ENCODE results near the gene TPRKB. TPM values are rescaled to one million over a fixed set of nuclear protein-coding genes. Genes with fewer than 3 reads are reported as not detected.

TPRKB gene
- total and polyA plus RNA-seq, 2 experiments from 2014 or later, result 20.1 to 57.2 TPM

DNA sequence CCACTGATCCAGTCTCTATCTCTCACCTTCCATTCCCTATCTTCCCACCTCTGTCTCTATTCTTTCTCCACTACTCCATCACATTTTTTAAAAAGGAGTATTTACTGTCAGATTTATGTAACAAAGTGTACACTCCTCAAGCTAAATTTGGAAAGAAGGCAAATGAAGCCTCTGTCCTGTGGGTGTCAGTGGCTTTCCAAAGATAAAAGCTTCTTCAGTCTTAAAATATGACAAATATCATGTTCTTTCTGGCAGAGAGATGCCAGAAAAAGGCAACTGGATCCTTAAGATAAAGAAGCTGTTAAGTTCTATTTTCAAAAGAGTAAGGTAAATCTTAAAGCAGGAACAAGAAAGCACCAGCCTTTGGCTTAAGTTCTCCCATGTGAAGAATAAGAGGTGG lies 35.7 kb upstream of the TPRKB start:
- H3K9ac ChIP-seq, result no peak overlapping the region
- peaks cover 6% of the 10 kb centered on the region; the same call in 1 of the 2 replicates for H3F3A ChIP-seq (ENCODE audit: insufficient read depth)
- in situ Hi-C loops (cut with MboI), result no loop called here
- no peaks in the 10 kb centered on the region for H3K9me2 ChIP-seq (ENCODE audit: insufficient read depth)
- H2AFZ ChIP-seq, result no peak overlapping the region
- peaks cover 14% of the 10 kb centered on the region; the same call in 1 of the 2 replicates for H3K4me1 ChIP-seq (ENCODE audit: insufficient read depth)
- no peak for TF ChIP-seq EZH2phosphoT487 (IDR thresholded peaks at IDR 0.05; ENCODE audit: insufficient read depth, low read depth)
- no peak for TF ChIP-seq EZH2 (IDR thresholded peaks at IDR 0.05; ENCODE audit: insufficient read depth, poor library complexity, severe bottlenecking)
- H3K36me3 ChIP-seq (ENCODE audit: low read depth), result peaks cover 71% of the 10 kb centered on the region
- H3K9me3 ChIP-seq (ENCODE audit: low read depth), result no peaks in the 10 kb centered on the region
- no peak overlapping the region for H3K27ac ChIP-seq
- H3K79me2 ChIP-seq (ENCODE audit: insufficient read depth), result peaks cover 98% of the 10 kb centered on the region
- no peaks in the 10 kb centered on the region for H3K27me3 ChIP-seq (replicated peaks; ENCODE audit: insufficient read depth)
- no peak overlapping the region for H3K4me2 ChIP-seq (ENCODE audit: unreplicated experiment)
- H3K4me3 ChIP-seq, result no peak overlapping the region
- no peak for DNase-seq
- 0 out of 2 replicates have a peak, but pooled peaks cover 3% of the 10 kb centered on the region for H4K20me1 ChIP-seq (ENCODE audit: insufficient read depth)

DNA sequence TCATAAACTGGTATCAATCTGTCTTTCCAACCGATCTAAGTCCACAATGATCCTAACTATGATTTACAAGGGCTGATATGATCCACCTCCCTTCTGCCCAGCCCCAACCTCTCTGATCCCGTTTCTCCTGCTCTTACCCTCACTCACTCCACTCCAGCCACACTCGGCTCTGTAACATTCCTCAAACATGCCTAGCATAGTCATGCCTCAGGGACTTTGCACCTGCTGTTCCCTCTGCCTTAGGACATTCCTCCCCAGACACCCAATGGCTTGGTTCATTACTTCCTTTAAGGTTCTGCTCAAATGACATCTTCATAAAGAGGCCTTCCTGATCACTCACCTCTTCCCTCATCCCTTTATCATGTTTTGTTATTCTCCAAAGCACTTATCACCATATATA lies 33.6 kb upstream of the TPRKB start:
- no peaks in the 10 kb centered on the region for H3K9me3 ChIP-seq (ENCODE audit: low read depth)
- no peaks in the 10 kb centered on the region for H3F3A ChIP-seq (ENCODE audit: insufficient read depth)
- no peak for DNase-seq
- H3K36me3 ChIP-seq (ENCODE audit: low read depth), result peaks cover 73% of the 10 kb centered on the region
- 94 to 100% methylated on average over 3 of the region's 3 CpGs for WGBS, 2 experiments (ENCODE audit: low coverage in 1 of 2, low lambda C conversion rate in 2 of 2, missing lambda C conversion rate in 2 of 2)
- H3K9ac ChIP-seq, result no peak overlapping the region
- H2AFZ ChIP-seq, result no peak overlapping the region
- no peak overlapping the region for H3K27ac ChIP-seq
- H3K4me3 ChIP-seq, result no peak overlapping the region
- H3K9me2 ChIP-seq (ENCODE audit: insufficient read depth), result no peaks in the 10 kb centered on the region
- TF ChIP-seq EZH2 (IDR thresholded peaks at IDR 0.05; ENCODE audit: insufficient read depth, poor library complexity, severe bottlenecking) (no peak), EZH2phosphoT487 (IDR thresholded peaks at IDR 0.05; ENCODE audit: insufficient read depth, low read depth) (no peak)
- H4K20me1 ChIP-seq (ENCODE audit: insufficient read depth), result no peaks in the 10 kb centered on the region
- no peaks in the 10 kb centered on the region for H3K4me1 ChIP-seq (ENCODE audit: insufficient read depth)
- in situ Hi-C loops (cut with MboI), result no loop called here
- peaks cover 83% of the 10 kb centered on the region for H3K79me2 ChIP-seq (ENCODE audit: insufficient read depth)
- H3K27me3 ChIP-seq (replicated peaks; ENCODE audit: insufficient read depth), result no peaks in the 10 kb centered on the region
- no peak overlapping the region for H3K4me2 ChIP-seq (ENCODE audit: unreplicated experiment)

DNA sequence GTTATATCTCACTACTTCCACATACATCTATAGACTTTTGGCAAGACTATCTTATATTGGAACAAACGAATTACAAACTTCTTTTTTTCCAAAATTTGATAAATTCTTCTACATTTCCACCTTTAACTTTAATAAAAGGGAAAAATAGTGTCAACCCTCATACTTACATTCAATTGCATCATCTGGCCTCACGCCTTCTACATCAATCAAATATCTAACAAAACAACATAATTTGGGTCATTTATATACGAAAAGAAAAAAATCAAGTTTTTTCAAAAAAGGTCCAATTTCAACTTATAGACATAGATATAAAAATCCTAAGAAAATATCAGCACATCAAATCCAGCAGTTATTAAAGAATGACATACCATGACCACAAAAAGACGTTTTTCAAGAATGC lies 29.8 kb upstream of the TPRKB start:
- Histone ChIP-seq H3K36me3 (ENCODE audit: low read depth) (peaks cover 66% of the 10 kb centered on the region), H3K9me2 (ENCODE audit: insufficient read depth) (no peaks in the 10 kb centered on the region), H3F3A (ENCODE audit: insufficient read depth) (0 out of 2 replicates have a peak, but pooled peaks cover 5% of the 10 kb centered on the region), H3K4me3 (no peak overlapping the region), H3K27me3 (replicated peaks; ENCODE audit: insufficient read depth) (no peaks in the 10 kb centered on the region), H4K20me1 (ENCODE audit: insufficient read depth) (no peaks in the 10 kb centered on the region), H2AFZ (no peak overlapping the region), H3K4me2 (ENCODE audit: unreplicated experiment) (no peak overlapping the region), H3K4me1 (ENCODE audit: insufficient read depth) (no peaks in the 10 kb centered on the region), H3K79me2 (ENCODE audit: insufficient read depth) (peaks cover 45% of the 10 kb centered on the region), H3K9ac (no peak overlapping the region), H3K9me3 (ENCODE audit: low read depth) (no peaks in the 10 kb centered on the region), H3K27ac (no peak overlapping the region)
- no peak for DNase-seq
- in situ Hi-C loops (cut with MboI), result no loop called here
- TF ChIP-seq EZH2 (IDR thresholded peaks at IDR 0.05; ENCODE audit: insufficient read depth, poor library complexity, severe bottlenecking) (no peak), EZH2phosphoT487 (IDR thresholded peaks at IDR 0.05; ENCODE audit: insufficient read depth, low read depth) (no peak)
- 95% methylated on average over 4 of the region's 4 CpGs for WGBS, 2 experiments (ENCODE audit: low coverage in 1 of 2, low lambda C conversion rate in 2 of 2, missing lambda C conversion rate in 2 of 2)

DNA sequence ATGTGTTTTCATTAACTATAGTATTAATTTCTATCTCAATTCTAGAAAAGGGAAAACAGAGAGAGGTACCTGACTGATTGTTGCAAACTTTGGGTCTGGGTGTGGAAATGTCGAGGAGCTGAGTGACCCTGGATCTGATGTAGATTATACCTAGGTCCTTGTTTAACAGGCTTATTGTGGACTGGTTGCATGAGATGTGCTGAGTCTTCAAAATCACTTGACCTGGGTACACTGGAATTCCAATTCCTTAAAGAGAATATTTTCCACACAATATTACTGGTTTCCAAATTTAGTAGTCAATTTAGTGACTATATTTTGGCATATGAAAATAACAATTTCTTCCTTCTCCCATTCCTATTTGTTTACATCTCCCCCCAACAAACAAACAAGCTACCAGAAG lies 29.2 kb upstream of the TPRKB start:
- whole genome bisulfite sequencing, 2 experiments (ENCODE audit: low coverage in 1 of 2, low lambda C conversion rate in 2 of 2, missing lambda C conversion rate in 2 of 2), result 96 to 100% methylated on average over 1 of the region's 1 CpG
- Histone ChIP-seq H3K36me3 (ENCODE audit: low read depth) (peaks cover 69% of the 10 kb centered on the region), H3K79me2 (ENCODE audit: insufficient read depth) (peaks cover 41% of the 10 kb centered on the region)

DNA sequence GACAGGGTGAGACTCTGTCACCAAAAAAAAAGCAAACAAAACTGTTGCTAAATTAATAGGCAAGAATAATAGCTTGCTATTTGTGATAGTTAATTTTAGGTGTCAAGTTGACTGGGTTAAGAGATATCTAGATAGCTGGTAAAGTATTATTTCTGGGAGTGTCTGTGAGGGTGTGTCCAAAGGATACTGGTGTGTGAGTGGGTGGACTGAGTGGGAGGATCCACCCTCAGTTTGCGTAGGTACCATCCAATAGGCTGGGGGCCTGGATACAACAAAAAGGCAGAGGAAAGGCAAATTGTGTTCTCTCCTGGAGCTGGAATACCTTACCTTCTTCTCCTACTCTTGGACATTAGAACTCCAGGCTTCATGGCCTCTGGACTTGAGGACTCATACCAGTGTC lies 27.8 kb upstream of the TPRKB start:
- TF ChIP-seq EZH2phosphoT487 (IDR thresholded peaks at IDR 0.05; ENCODE audit: insufficient read depth, low read depth) (no peak), EZH2 (IDR thresholded peaks at IDR 0.05; ENCODE audit: insufficient read depth, poor library complexity, severe bottlenecking) (no peak)
- in situ Hi-C loops (cut with MboI), result no loop called here
- H3K27ac ChIP-seq, result no peak overlapping the region
- no peak overlapping the region for H3K4me2 ChIP-seq (ENCODE audit: unreplicated experiment)
- DNase-seq, result no peak
- peaks cover 72% of the 10 kb centered on the region for H3K36me3 ChIP-seq (ENCODE audit: low read depth)
- H3K9me3 ChIP-seq (ENCODE audit: low read depth), result no peaks in the 10 kb centered on the region
- H3K4me3 ChIP-seq, result no peak overlapping the region
- 0 out of 2 replicates have a peak, but pooled peaks cover 7% of the 10 kb centered on the region for H3F3A ChIP-seq (ENCODE audit: insufficient read depth)
- H4K20me1 ChIP-seq (ENCODE audit: insufficient read depth), result no peaks in the 10 kb centered on the region; the same call in 1 of the 2 replicates
- peaks cover 27% of the 10 kb centered on the region for H3K79me2 ChIP-seq (ENCODE audit: insufficient read depth)
- no peaks in the 10 kb centered on the region for H3K27me3 ChIP-seq (replicated peaks; ENCODE audit: insufficient read depth)
- no peak overlapping the region for H2AFZ ChIP-seq
- H3K4me1 ChIP-seq (ENCODE audit: insufficient read depth), result no peaks in the 10 kb centered on the region
- H3K9me2 ChIP-seq (ENCODE audit: insufficient read depth), result no peaks in the 10 kb centered on the region
- H3K9ac ChIP-seq, result no peak overlapping the region
- 100% methylated on average over 1 of the region's 1 CpG for WGBS, 2 experiments (ENCODE audit: low coverage in 1 of 2, low lambda C conversion rate in 2 of 2, missing lambda C conversion rate in 2 of 2)

More for the DNA sequence above, 29.2 kb upstream of the TPRKB start:
- no peak overlapping the region for H3K4me3 ChIP-seq
- no peaks in the 10 kb centered on the region for H3K9me2 ChIP-seq (ENCODE audit: insufficient read depth)
- TF ChIP-seq EZH2phosphoT487 (IDR thresholded peaks at IDR 0.05; ENCODE audit: insufficient read depth, low read depth) (no peak), EZH2 (IDR thresholded peaks at IDR 0.05; ENCODE audit: insufficient read depth, poor library complexity, severe bottlenecking) (no peak)
- H3K4me2 ChIP-seq (ENCODE audit: unreplicated experiment), result no peak overlapping the region
- H3F3A ChIP-seq (ENCODE audit: insufficient read depth), result 0 out of 2 replicates have a peak, but pooled peaks cover 5% of the 10 kb centered on the region
- no peak for DNase-seq
- H3K27me3 ChIP-seq (replicated peaks; ENCODE audit: insufficient read depth), result no peaks in the 10 kb centered on the region
- in situ Hi-C loops (cut with MboI), result no loop called here
- H3K4me1 ChIP-seq (ENCODE audit: insufficient read depth), result no peaks in the 10 kb centered on the region
- no peak overlapping the region for H3K27ac ChIP-seq
- H2AFZ ChIP-seq, result no peak overlapping the region
- no peak overlapping the region for H3K9ac ChIP-seq
- H3K9me3 ChIP-seq (ENCODE audit: low read depth), result no peaks in the 10 kb centered on the region
- no peaks in the 10 kb centered on the region for H4K20me1 ChIP-seq (ENCODE audit: insufficient read depth)

Measured in GM23248 (cell line).